Limb (tissue), 2 donors: Measurements from ENCODE around the gene LMF2.

Experiments used
- DNase-seq, 2 donors: peaks; one replicate each; pipeline ENCODE4 v3.0.0-alpha.2; 2016; ENCODE audit errors: extremely low spot score in 2 of 2

LMF2 gene

DNA sequence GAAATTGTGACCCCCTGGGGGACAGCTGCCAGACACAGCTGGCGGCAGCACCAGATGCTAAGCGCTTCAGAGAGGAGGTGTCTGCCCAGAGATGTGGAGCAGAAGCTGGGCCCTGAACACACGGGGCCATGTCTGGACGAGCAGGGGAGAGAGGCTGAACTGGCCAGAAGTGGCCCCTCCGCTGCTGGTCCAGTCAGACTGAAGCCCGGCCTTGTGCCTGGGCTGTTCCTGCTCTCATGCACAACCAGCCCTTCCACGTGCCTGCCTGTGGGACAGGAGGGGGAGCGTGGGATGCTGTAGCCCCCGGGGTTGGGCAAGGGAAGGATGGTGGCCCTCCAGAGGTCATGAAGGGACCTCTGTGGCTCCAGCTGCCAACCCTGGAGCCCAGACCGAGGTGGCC is 24.4 kb downstream of the LMF2 start:
- no peak for DNase-seq

DNA sequence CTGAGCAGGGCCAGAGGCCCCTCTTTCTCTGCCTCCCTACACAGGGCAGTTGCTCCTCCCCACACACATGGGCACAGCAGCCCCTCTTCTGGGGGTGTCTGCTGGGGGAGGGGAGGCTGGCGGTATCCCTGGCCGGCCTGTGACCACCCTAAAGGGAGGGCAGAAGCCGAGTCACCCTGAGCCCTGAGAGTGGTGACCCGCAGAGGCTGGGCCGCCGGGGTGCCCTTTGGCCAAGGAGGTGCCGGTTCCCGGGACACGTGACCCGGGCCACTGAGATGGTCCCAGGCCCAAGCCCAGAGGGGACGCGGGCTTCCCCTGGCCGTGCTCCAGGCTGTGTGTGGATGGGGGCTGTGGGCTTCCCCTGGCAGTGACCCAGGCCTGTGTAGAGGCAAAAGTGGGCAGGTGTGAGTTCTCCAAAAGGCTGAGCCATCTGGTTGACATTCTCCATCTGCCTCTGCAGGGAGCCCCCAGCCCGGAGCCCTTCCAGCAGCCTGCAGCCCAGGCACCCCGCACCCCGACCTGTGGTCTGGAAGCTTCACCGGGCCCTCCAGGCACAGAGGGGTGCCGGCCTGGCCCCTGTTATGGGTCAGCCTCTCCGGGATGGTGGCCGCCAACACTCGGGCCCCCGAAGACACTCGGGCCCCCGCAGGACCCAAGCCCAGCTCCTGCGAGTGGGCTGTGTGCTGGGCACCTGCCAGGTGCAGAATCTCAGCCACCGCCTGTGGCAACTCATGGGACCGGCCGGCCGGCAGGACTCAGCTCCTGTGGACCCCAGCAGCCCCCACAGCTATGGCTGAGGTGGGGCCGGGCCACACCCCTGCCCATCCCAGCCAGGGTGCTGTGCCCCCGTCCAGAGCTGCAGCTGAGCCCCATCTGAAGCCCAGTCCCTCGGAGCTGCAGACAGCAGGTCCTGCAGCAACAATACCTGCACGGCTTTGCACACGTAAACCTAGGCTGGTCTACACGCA is 25.1 kb downstream of the LMF2 start:
- no peak for DNase-seq

DNA sequence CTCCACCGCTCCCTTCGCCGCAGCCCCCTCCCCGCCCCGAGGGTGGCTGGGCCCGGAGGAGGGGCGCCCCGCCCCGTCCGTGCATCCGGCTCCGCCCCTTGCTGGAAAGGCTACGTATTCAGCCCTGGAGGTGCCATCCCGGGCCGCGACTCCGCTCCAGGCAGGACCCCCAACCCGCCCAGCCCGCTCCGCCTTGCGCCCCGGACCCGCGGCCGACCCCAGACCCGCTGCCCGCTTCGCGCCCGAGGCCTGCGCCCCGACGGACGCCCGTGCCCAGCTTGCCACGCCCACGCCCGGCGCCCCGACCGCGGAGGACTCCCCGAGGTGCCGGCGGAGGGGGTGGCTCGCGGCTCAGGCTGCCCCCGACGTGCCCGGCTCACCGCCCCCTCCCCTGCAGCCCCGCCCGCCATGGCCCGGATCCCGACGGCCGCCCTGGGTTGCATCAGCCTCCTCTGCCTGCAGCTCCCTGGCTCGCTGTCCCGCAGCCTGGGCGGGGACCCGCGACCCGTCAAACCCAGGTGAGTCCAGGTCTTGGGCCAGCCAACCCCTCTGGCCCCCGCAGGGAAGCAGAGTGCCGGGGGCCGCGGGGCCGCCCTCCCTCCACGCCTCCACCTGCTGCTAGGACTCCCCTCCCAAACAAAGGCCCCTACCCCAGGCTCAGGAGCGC is 25.9 kb downstream of the LMF2 start, which contains the start of gene ADM2:
Gene ADM2, plus strand, starts transcription at position 104 of the 667 bp plus-strand sequence. Its CDS starts 305 bp downstream, at position 409.
- DNase-seq, result peak in 1 of 2 donors; percentile 61

DNA sequence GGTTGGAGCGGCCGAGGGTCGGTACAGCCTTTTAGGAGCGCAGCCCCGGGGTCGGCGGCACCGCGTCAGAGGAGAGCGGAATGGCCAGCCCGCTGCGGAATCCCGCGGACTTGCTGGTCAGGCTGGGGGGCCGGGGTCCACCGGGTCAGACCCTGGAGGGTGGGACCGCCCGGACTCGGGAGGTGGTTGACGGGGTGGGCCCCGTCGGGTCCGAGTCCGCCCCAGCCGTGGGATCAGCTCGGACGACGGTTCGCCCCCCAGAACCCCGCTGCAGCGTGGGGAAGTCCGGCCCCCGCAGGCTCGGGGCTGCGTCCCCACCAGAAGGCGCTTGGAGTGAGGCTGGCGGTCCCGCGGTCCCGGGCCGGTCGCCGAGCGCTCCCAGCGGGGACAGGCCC is 26.5 kb downstream of the LMF2 start:
- DNase-seq, result no peak

DNA sequence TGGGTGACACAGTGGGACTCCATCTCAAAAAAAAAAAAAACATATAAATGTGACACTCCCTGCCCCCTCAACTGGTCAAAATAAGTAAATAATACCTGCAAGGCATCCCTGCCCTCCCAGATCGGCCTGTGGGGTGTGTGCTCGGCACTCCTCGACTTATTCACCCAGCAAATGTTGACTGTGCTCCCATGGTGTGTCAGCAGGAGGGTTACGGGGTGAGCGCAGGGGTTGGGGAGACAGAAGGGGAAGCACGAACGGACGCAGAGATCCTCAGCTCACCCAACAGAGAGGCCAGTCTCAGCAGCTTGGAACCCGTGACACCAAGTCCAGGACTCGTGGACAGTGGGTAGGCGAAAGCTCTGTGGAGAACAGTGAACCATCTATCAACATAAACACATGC is 27.8 kb downstream of the LMF2 start:
- no peak for DNase-seq

DNA sequence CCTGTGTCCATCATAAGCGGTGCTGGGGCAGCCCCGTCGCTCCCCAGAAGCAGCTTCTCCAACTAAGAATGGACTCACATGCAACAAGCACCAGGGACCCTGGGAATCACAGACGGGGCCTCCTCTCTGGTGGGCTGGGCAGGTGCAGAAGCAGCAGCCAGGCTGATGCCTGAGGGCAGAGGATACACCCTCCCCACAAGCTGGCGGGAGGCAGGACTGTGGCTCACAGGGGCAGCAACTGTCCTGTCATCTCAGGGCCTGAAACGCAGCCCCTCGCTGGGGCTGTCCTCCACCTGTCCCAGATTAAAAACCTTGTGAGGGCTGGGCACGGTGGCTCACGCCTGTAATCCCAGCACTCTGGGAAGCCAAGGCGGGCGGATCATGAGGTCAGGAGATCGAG is 29.6 kb downstream of the LMF2 start:
- no peak for DNase-seq

DNA sequence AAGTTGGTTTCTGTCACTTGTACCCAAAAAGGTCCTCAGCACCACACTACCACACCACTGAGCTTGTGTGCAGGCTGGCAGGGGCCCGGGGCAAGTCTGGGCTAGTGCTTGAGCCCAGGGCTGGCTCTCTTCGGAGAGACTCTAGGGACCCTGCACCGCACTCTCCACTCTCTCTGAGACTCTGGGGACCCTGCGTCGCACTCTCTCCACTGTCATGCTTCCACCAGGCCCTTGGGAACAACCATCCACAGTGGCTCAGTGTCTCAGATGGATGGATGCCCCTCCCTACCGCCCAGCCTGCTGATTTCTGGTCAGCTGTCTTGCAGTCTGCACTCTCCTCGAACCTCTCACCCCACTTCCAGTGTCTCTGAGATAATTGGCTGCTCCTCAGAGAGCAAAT is 30.6 kb downstream of the LMF2 start:
- no peak for DNase-seq

DNA sequence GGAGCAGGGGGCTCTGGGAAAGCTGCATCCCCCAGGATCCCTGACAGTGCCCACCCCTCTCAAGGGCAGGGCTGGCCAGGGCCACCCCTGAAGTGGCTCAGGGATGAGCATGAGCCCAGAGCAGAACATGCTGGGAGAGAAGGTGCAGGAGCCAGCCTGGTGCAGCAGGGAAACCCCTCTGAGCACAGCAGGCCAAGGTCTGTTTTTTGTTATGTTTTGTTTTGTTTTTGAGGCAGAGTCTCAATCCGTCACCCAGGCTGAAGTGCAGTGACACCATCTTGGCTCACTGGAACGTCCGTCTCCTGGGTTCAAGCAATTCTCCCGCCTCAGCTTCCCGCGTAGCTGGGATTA is 31.9 kb downstream of the LMF2 start:
- DNase-seq, result no peak

DNA sequence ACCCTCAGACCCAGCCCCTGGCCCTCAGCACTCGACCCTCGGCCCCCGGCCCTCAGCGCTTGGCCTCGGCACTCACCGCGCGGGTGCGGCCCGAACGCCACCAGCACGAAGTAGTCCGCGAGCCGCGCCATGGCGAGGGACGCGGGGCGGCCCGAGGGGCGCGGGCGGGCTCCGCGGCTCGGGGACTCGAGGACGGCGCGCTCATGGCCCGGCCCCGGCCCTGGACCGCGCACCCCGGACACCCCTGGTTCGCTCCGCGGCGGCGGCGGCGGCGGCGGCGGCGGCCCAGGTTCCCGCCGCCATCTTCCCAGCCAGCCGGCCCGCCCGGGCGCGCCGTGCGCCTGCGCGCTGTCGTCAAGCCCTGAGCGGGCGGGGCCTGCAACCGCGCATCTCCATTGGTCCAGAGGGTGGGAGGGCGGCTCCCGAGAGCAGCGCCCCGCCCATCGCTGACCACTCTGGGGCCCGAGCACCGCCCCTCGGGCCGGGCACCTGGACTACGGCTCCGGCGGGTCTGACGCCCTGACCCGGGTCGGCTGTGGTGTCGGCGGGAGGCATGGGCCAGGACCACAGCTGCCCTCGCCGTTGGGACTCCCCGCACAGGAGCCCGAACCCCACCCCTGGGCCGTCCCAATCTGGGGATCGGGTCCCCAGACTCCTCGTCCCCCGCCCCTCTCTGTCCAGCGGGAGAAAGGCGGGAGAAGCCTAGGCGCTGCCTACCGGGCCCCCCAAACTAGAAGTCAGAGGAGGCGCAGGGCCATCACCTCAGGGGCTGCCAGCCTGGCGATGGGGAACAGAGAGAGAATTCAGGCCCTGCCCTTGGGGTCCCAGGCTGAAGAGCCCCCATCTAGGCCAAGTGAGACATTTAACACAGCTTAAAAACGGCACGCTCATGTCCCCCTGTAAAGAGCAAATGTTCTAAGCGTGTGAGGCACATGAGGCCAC is 32.5 kb downstream of the LMF2 start, which contains the start of gene SBF1:
Gene SBF1, minus strand, starts transcription at position 326 of the 942 bp plus-strand sequence. Its CDS starts 195 bp downstream, at position 131.
- peak; percentile 94 to 95 for DNase-seq

DNA sequence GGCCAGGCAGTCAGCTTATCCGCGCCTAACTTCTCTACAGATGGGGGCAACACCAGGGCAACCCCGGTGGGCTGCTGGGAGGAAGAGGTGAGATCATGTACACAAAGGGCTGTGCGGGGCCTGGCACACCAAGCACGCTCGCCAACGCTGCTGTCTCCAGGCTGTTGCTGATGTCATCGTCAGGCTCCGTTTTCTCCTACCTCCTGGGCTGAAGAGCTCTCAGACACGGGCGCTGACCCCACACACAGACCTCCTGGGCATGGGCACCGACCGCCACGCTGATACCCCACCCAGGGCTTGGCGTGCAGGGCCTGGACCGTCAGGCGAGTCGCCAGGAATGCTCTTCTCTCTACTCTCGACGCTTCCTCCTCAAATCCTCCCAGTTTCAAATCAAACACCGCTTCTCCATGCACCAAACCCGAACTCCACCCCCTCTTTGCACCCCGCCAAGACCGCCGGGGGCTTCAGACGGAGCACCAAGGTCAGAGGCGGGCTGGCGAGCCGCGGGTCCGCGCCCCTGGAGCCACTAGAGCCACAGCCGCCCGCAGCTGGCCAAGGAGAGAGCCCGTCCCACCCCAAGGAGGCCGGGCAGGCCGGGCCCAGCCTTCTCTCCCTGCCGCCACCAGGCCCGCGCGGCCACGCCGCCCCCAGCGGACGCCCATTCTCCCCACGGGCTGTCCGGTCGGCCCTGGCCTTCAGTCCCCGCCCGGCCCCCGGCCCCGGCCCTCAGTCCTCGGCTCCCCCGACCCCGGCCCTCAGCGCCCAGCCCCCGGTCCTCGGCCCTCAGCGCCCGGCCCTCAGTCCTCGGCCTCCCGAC is 33.4 kb downstream of the LMF2 start:
- peak in 1 of 2 donors; percentile 52 for DNase-seq

DNA sequence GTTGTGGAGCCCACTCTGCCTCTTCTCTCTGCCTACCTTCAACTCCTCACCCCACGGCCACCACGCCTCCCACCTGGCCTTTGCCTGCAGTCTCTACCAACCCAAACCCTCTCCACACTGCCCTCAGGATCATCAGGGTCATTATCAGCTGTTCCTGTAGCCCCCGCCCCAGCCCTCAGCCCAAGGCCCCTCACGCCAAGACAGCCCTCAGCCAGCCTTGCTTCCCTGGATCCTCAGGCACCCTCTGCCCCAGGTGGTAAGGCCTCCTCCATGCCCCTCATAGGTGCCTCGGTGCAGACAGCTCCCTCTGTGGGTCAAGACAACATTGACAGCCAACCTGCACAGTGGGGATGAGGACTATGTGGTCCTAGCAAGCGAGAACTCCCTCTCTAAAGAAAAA is 34.4 kb downstream of the LMF2 start:
- DNase-seq, result no peak

DNA sequence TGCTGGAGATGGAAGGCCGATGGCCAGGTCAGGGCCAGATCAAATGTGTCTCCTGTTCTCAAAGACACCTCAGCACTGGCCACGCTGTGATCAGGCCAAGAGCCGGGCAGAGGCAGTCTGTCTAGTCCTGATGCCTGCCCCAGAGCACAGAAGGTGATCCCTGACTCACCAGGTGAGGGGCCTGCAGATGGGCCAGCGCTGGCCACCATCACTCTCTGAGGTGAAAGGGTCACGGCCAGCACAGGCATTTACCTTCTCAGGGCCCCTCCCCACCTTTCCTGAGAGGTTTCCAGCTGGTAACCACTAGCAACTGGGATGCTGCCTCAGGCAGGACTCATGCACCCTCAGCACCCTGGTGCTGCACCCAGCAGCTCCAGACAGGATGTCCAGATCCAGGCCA is 35.5 kb downstream of the LMF2 start:
- DNase-seq, result no peak

DNA sequence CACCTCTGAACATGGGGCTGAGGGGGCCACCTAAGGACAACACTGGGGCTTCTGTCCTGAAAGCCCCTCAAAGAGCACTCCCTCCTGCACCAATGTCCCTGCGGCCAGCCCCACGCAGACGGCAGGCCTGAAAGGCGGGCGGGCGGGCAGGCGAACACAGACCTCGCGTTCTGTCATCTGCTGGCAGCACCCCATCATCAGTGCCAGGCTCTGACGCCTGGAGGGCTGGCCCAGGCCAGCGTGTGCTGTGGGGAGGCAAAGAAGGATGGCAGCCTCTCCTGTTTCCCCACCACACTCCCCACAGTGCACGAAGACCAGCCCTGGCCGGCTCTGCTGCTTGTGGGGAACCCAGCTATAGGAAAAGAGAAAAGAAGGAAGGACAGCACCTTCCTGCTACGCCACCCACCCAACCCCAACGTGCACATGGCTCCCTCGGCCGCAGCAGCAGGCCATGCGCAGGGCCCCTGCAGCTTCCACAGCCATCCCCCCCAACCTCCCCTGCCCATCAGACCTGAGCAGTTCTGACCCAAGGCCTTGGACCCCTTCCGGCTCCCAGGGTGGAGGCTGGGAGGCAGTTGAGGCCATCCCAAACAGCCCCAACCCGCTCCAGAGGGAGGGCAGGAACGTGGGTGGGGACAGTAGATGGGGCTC is 36.2 kb downstream of the LMF2 start:
- DNase-seq, result no peak

DNA sequence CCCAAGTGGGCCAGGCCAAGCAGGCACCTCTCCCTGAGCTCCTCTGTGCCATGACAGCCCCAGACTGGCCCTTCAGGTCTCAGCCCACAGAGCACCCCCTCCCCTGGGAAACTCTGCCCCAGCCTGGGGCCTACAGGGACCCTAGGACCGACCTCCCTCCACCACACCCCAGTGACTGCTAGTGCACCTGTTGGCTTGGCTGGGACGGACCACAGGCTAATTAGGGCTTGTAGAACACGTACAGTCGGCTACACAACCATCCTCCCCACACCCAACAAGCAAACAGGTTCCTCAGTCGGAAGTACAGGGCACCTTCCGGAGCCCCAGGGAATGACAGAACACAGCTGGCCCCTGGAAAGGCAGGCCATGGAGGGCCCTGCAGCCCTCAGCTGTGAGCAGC is 37.0 kb downstream of the LMF2 start:
- DNase-seq, result no peak

DNA sequence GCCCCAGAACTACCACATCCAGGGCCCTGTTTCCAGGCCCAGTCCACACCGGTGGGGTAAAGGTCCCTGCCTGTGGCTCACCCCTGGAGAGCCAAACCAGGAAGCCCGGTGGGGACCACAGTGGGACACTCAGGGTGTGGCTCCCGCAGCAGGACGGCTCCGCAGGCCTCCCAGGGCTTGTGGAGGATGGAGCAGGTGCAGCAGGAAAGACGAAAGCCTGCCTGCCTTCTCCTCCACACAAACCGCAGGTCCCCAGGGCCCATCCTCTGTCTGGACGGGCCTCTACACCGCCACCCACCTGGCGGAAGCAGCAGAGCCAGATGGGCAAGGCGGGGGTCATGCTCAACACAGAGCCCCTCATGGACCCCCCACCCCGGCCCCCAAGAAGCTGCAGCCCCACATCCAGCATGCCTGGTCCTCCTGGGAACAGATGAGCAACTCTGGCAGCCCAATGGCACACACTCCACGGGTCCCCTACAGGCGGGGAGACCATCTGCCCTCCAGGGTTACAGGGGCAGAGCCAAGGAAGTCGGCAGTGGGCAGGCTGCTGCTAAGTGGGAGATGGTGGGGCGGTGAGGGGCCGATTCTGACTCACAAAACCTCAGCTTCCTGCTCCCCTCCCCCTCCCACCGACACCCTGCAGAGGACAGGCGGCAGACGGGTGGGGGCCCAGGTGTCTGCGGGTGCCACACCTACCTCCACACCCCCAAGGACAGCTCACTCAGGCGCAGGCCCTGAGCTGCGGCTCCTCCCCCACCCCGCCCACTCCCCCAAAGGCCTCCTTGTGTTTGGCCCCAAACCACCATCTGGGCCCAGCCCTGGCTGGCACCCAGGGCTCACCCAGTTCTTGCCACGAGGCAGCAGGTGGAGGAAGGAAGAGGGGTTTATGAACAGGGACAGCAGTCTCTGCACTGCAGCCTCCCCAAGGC is 37.9 kb downstream of the LMF2 start:
- no peak for DNase-seq

DNA sequence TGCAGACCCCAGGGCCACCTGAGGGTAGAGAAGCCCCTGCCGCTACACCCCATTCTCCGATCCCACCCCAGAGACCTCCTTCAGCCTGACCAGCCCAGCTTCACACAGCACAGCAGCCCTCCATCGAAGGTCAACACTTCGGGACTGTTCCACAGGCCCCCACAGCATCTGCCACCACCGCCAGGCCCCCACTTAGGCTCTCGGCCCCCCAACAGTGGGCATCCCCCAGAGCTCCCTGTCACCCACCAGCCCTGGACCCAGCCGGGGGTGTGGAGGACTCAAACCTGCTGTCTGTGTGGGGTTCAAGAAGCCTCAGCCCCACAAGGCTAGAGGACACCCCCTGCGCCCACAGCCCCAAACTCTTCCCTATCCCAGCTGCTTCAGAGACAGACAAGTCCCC is 38.9 kb downstream of the LMF2 start:
- no peak for DNase-seq

DNA sequence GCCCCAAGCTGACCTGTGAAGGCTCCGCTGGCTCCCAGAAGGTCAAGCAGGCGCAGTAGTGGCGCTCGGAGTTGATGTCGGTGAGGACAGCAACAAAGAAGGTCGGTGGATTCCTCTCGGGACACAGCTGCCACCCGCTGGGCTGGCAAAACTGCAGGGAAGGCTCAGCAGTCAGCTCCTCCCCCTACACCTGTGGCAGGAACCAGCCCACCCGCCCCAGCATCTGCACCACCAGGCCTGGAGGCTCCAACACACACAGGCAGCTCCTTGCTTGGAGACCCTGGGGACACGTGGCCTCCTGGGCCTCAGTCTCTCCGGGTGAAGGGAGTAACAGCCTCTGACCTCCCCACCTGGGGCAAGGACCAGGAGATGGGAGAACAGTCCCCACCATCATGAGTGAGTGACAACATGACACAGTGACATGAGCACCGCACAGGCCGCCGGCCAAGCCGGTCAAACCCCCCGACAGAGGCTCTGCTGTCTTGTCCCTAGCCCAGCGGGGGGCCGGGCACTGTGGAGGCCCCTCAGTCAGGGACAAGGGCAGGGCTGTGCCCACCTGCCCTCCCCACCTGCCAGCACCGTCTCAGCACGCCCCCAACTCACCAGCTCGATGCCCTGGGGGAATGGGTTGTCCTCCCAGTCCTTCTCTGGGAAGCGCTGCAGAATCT is 39.6 kb downstream of the LMF2 start:
- DNase-seq, result no peak

DNA sequence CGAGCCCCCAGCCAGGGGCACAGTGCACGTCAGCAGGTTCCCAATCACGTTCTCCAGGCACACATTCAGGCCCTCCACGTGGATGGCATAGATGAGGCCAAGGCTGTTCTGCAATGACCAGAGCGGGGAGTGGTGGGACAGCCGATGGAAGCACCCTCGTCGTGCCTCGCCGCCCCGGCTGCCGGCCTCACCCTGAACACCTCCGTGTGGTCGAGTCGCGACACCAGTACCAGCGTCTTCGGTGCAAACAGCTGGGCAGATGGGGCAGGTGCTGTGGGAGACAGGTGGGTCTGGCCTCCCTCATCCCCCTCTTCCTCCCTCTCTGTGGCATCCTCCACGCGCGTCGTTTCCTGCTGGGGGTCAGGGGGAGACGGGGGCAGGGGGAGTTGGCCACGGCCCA is 40.2 kb downstream of the LMF2 start:
- no peak for DNase-seq
